Activated CD8-positive, alpha-beta memory T cell treated with anti-CD3 and anti-CD28 coated beads, Interleukin-2, amount 50 U/mL, for 4 hours (primary cell): Measurements from ENCODE around the gene AMHR2.
"Not testable (repeated sequence)": the region's sequence is repeated elsewhere in the genome, so short reads cannot be mapped to it uniquely, and the experiment has no call there.

Source experiments
- DNase-seq: peaks from one replicate; pipeline ENCODE4 v3.0.0-alpha.2; 2020

The AMHR2 gene

GRCh38 chr12:53423597-53423996, at the start of gene AMHR2:
Gene AMHR2 (plus strand): TSS chr12:53423855. CDS start chr12:53423935, 80 bp downstream.
- DNase-seq: no peak

GRCh38 chr12:53374277-53374676, 49.4 kb upstream of the AMHR2 start:
- DNase-seq: not testable (repeated sequence)

GRCh38 chr12:53376747-53377146, 46.9 kb upstream of the AMHR2 start:
- no peak for DNase-seq

GRCh38 chr12:53378222-53378621, 45.4 kb upstream of the AMHR2 start:
- DNase-seq: no peak

GRCh38 chr12:53378724-53379388, 44.8 kb upstream of the AMHR2 start:
- no peak for DNase-seq

GRCh38 chr12:53379389-53380103, 44.1 kb upstream of the AMHR2 start:
- DNase-seq: peak; percentile 86

GRCh38 chr12:53380104-53380793, 43.4 kb upstream of the AMHR2 start, which contains the start of gene SP1:
Gene SP1 (plus strand): TSS chr12:53380176. CDS start chr12:53380292, 116 bp downstream.
- DNase-seq: peak; percentile 99

- DNase-seq: no peak
These were observed 42.6 kb upstream of the AMHR2 start for GRCh38 chr12:53380794-53381730.

GRCh38 chr12:53381731-53382630, 41.7 kb upstream of the AMHR2 start:
- DNase-seq: peak; percentile 38

- DNase-seq: no peak
These were observed 40.4 kb upstream of the AMHR2 start for GRCh38 chr12:53383258-53383657.

GRCh38 chr12:53386381-53386780, 37.3 kb upstream of the AMHR2 start:
- not testable (repeated sequence) for DNase-seq

GRCh38 chr12:53388932-53389331, 34.7 kb upstream of the AMHR2 start:
- DNase-seq: no peak

- no peak for DNase-seq
These were observed 34.0 kb upstream of the AMHR2 start for GRCh38 chr12:53389702-53390101.

- no peak for DNase-seq
These were observed 31.9 kb upstream of the AMHR2 start for GRCh38 chr12:53391724-53392123.

GRCh38 chr12:53399896-53400295, 23.8 kb upstream of the AMHR2 start:
- no peak for DNase-seq

- not testable (repeated sequence) for DNase-seq
These were observed 21.3 kb upstream of the AMHR2 start for GRCh38 chr12:53402351-53402750.

- DNase-seq: no peak
These were observed 20.8 kb upstream of the AMHR2 start for GRCh38 chr12:53402871-53403270.

GRCh38 chr12:53410951-53411350, 12.7 kb upstream of the AMHR2 start:
- DNase-seq: no peak

GRCh38 chr12:53413485-53414204, 10.0 kb upstream of the AMHR2 start:
- DNase-seq: no peak

GRCh38 chr12:53414756-53415417, 8.8 kb upstream of the AMHR2 start:
- no peak for DNase-seq
